Measurements from ENCODE around the gene FBXL19. TPM values are rescaled to one million over a fixed set of nuclear protein-coding genes. Genes with fewer than 3 reads are reported as not detected.

The FBXL19 gene
- total and polyA plus RNA-seq, 5 donors from 2014 or later = 0.14 to 13.0 (median 0.19) TPM; not detected in 1

DNA sequence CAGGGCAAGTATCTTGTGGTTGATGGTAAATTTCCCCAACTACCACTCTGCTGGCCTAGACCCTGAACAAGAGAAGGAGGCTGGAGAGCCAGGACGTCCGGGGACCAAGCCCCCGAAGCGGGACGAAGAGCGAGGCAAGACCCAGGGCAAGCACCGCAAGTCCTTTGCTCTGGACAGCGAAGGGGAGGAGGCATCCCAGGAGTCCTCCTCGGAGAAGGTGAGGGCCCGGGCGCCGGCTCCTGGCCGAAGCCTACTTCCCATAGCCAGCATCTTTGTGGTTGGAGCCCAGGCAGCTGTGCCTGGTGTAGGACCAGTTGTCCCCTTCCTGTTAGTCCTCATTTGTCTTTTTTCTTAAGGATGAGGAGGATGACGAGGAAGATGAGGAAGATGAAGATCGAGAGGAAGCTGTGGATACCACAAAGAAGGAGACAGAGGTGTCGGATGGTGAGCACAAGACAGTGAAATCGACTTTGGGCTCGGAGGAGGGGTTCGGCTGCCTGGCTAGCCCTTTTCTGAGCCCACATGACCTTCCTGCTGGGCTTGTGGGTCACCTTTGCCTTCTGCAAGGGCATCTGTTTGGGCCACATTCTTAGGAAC is 46.0 kb downstream of the FBXL19 start:
- H3K9me3 ChIP-seq (ENCODE audit: control insufficient read depth in 2 of 2, low read length in 2 of 2) = no peaks in the 10 kb centered on the region
- Mint-ChIP-seq H3K9me3 (no peaks in the 10 kb centered on the region), H3K36me3 (peaks cover 49% of the 10 kb centered on the region), H3K4me1 (peaks cover 0 to 15% (median 6%) of the 10 kb centered on the region in 4 donors), H3K27ac (no peak overlapping the region), H3K27me3 (no peaks in the 10 kb centered on the region), H3K4me3 (no peak overlapping the region)
- H3K4me1 ChIP-seq (ENCODE audit: control insufficient read depth, insufficient read depth, low read length, poor library complexity, severe bottlenecking) = no peaks in the 10 kb centered on the region
- ATAC-seq (ENCODE audit: low read depth in 2 of 2) (no peak), DNase-seq (no peak)
- no peak overlapping the region for H3K27ac ChIP-seq (ENCODE audit: insufficient read depth, low read length, poor library complexity, severe bottlenecking)
- peaks cover 78% of the 10 kb centered on the region for H3K36me3 ChIP-seq (ENCODE audit: control insufficient read depth, insufficient read depth, low read length)
- no peaks in the 10 kb centered on the region for H3K27me3 ChIP-seq (ENCODE audit: control insufficient read depth, insufficient read depth, low read length)
- no peak overlapping the region for H3K4me3 ChIP-seq (ENCODE audit: low read depth, low read length)

DNA sequence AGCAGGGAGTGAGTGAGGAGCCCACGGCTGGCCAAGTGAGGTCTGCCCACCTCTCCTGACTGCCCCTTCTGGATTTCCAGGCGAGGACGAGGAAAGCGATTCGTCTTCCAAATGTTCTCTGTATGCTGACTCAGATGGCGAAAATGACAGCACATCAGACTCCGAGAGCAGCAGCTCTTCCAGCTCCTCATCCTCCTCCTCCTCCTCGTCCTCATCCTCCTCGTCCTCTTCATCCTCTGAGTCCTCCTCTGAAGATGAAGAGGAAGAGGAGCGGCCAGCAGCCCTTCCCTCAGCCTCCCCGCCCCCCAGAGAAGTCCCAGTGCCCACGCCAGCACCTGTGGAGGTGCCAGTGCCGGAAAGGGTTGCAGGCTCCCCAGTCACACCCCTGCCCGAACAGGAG is 47.9 kb downstream of the FBXL19 start:
- H3K36me3 Mint-ChIP-seq = peaks cover 54% of the 10 kb centered on the region
- H3K27ac Mint-ChIP-seq = no peak overlapping the region
- no peaks in the 10 kb centered on the region for H3K9me3 Mint-ChIP-seq
- no peak overlapping the region for H3K4me3 ChIP-seq (ENCODE audit: low read depth, low read length)
- H3K27ac ChIP-seq (ENCODE audit: insufficient read depth, low read length, poor library complexity, severe bottlenecking) = no peak overlapping the region
- peaks cover 0 to 18% (median 8%) of the 10 kb centered on the region in 4 donors for H3K4me1 Mint-ChIP-seq
- peaks cover 74% of the 10 kb centered on the region for H3K36me3 ChIP-seq (ENCODE audit: control insufficient read depth, insufficient read depth, low read length)
- H3K9me3 ChIP-seq (ENCODE audit: control insufficient read depth in 2 of 2, low read length in 2 of 2) = no peaks in the 10 kb centered on the region
- ATAC-seq (ENCODE audit: low read depth in 2 of 2) (no peak), DNase-seq (no peak)
- H3K4me1 ChIP-seq (ENCODE audit: control insufficient read depth, insufficient read depth, low read length, poor library complexity, severe bottlenecking) = no peaks in the 10 kb centered on the region
- no peaks in the 10 kb centered on the region for H3K27me3 Mint-ChIP-seq
- H3K4me3 Mint-ChIP-seq = no peak overlapping the region
- no peaks in the 10 kb centered on the region for H3K27me3 ChIP-seq (ENCODE audit: control insufficient read depth, insufficient read depth, low read length)

DNA sequence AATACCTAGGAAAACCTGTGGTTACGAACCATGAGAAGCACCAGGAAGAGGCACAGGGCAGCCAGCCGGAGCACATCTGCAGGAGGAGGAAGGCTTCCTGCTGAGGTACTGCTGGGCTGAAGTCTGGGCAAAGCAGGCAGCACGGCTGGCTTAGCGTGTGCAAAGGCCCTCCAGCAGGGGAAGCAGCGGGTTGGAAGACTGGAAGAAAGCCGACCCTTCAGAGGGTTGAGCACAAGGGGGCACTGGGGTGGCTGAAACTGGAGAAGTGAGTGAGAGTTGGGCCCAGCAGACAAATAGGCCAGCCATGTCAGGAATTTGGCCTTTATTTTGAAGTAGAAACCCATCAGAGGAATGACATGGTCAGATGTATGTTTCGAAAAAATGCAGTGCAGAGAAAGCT is 49.5 kb downstream of the FBXL19 start:
- Histone ChIP-seq H3K36me3 (ENCODE audit: control insufficient read depth, insufficient read depth, low read length) (peaks cover 74% of the 10 kb centered on the region), H3K27me3 (ENCODE audit: control insufficient read depth, insufficient read depth, low read length) (no peaks in the 10 kb centered on the region), H3K27ac (ENCODE audit: insufficient read depth, low read length, poor library complexity, severe bottlenecking) (no peak overlapping the region), H3K4me3 (ENCODE audit: low read depth, low read length) (no peak overlapping the region), H3K4me1 (ENCODE audit: control insufficient read depth, insufficient read depth, low read length, poor library complexity, severe bottlenecking) (no peaks in the 10 kb centered on the region), H3K9me3 (ENCODE audit: control insufficient read depth in 2 of 2, low read length in 2 of 2) (no peaks in the 10 kb centered on the region)
- Mint-ChIP-seq H3K27me3 (no peaks in the 10 kb centered on the region), H3K27ac (peak overlapping the region in 1 of 3 donors; percentile 38), H3K36me3 (peaks cover 51% of the 10 kb centered on the region), H3K9me3 (no peaks in the 10 kb centered on the region), H3K4me3 (no peak overlapping the region), H3K4me1 (peaks cover 0 to 18% (median 6%) of the 10 kb centered on the region in 4 donors)
- ATAC-seq (ENCODE audit: low read depth in 2 of 2) = no peak
- DNase-seq = no peak

DNA sequence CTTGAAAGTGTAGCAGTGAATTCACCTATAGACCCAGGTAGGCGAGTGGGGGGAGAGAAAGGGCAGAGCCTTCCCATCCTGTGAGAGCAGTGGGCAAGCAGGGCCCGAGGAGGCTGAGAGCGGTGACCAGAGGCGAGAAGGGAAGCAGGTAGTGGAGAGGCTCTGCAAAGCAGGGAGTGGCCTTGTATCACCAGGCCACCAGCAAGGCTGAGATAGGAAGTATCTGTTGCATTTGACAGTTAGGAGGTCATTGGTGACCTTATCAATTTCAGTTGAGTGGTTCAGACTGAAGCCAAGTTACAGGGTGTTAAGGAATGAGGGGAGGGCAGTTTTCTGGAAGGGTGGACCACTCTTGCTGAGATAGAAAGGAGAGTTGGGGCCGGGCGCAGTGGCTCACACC is 51.0 kb downstream of the FBXL19 start:
- H3K9me3 ChIP-seq (ENCODE audit: control insufficient read depth in 2 of 2, low read length in 2 of 2) = no peaks in the 10 kb centered on the region

DNA sequence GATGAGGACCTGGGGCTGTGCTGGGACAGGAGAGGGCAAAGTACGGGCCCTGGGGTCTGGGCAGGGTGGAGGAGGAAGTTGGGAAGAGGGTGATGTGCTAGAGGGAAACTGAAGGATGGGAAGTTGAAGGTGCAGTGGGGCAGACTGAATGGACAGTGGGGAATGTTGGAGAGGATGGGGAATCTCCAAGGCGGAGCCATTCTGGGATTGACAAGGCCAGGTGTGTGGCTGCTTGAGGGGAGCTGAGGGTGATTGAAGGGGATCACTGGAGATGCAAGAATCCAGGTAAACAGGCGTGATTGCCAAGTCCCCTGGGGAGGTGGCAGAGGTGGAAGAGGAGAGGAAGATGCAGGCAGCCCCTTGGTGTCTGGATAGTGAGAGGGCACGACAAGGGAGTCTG is 53.1 kb downstream of the FBXL19 start:
- no peaks in the 10 kb centered on the region for H3K4me1 ChIP-seq (ENCODE audit: control insufficient read depth, insufficient read depth, low read length, poor library complexity, severe bottlenecking)
- no peaks in the 10 kb centered on the region for H3K27me3 Mint-ChIP-seq
- H3K9me3 ChIP-seq (ENCODE audit: control insufficient read depth in 2 of 2, low read length in 2 of 2) = no peaks in the 10 kb centered on the region
- H3K4me3 ChIP-seq (ENCODE audit: low read depth, low read length) = no peak overlapping the region
- peaks cover 0 to 1% (median 0%) of the 10 kb centered on the region in 7 donors for H3K9me3 Mint-ChIP-seq
- no peak overlapping the region for H3K27ac ChIP-seq (ENCODE audit: insufficient read depth, low read length, poor library complexity, severe bottlenecking)
- DNase-seq = no peak
- H3K36me3 ChIP-seq (ENCODE audit: control insufficient read depth, insufficient read depth, low read length) = peaks cover 65% of the 10 kb centered on the region
- peaks cover 0 to 17% (median 7%) of the 10 kb centered on the region in 4 donors for H3K4me1 Mint-ChIP-seq
- no peak for ATAC-seq (ENCODE audit: low read depth in 2 of 2)
- H3K27ac Mint-ChIP-seq = peak overlapping the region in 1 of 3 donors; percentile 9
- H3K4me3 Mint-ChIP-seq = no peak overlapping the region
- no peaks in the 10 kb centered on the region for H3K27me3 ChIP-seq (ENCODE audit: control insufficient read depth, insufficient read depth, low read length)
- peaks cover 37% of the 10 kb centered on the region for H3K36me3 Mint-ChIP-seq

More for the DNA sequence above, 51.0 kb downstream of the FBXL19 start:
- Histone ChIP-seq H3K27me3 (ENCODE audit: control insufficient read depth, insufficient read depth, low read length) (no peaks in the 10 kb centered on the region), H3K4me1 (ENCODE audit: control insufficient read depth, insufficient read depth, low read length, poor library complexity, severe bottlenecking) (no peaks in the 10 kb centered on the region), H3K4me3 (ENCODE audit: low read depth, low read length) (no peak overlapping the region), H3K27ac (ENCODE audit: insufficient read depth, low read length, poor library complexity, severe bottlenecking) (no peak overlapping the region), H3K36me3 (ENCODE audit: control insufficient read depth, insufficient read depth, low read length) (peaks cover 68% of the 10 kb centered on the region)
- no peak for DNase-seq
- peaks cover 0 to 20% (median 7%) of the 10 kb centered on the region in 4 donors for H3K4me1 Mint-ChIP-seq
- H3K4me3 Mint-ChIP-seq = no peak overlapping the region
- no peak for ATAC-seq (ENCODE audit: low read depth in 2 of 2)
- H3K27me3 Mint-ChIP-seq = no peaks in the 10 kb centered on the region
- no peaks in the 10 kb centered on the region for H3K9me3 Mint-ChIP-seq
- H3K36me3 Mint-ChIP-seq = peaks cover 48% of the 10 kb centered on the region
- peak overlapping the region in 2 of 3 donors; percentile 17 to 84 for H3K27ac Mint-ChIP-seq

DNA sequence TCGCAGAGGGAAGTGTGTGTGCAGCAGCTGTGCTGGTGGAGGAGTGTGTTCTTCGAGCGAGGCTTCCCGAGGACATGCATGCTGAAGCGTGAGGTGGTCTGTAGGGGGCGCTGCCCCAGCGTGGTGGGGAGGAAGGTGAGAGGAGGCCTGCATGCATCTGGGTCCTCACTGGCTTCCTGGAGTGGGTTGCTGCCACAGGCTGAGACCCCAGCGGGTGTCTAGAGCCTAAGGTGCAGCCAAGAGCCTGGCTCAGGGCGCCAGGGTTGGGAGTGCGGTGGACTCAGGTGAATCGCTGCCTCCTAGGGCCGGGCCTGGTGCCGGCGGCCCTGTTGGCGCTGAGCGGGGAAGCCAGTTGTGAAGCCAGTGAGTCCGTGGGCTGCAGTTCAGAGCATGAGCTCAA is 54.1 kb downstream of the FBXL19 start:
- H3K9me3 Mint-ChIP-seq = peaks cover 0 to 1% (median 0%) of the 10 kb centered on the region in 7 donors
- no peak overlapping the region for H3K4me3 Mint-ChIP-seq
- peaks cover 0 to 14% (median 7%) of the 10 kb centered on the region in 4 donors for H3K4me1 Mint-ChIP-seq
- no peaks in the 10 kb centered on the region for H3K27me3 Mint-ChIP-seq
- Histone ChIP-seq H3K27me3 (ENCODE audit: control insufficient read depth, insufficient read depth, low read length) (no peaks in the 10 kb centered on the region), H3K9me3 (ENCODE audit: control insufficient read depth in 2 of 2, low read length in 2 of 2) (no peaks in the 10 kb centered on the region), H3K4me1 (ENCODE audit: control insufficient read depth, insufficient read depth, low read length, poor library complexity, severe bottlenecking) (no peaks in the 10 kb centered on the region), H3K36me3 (ENCODE audit: control insufficient read depth, insufficient read depth, low read length) (peaks cover 60% of the 10 kb centered on the region), H3K27ac (ENCODE audit: insufficient read depth, low read length, poor library complexity, severe bottlenecking) (no peak overlapping the region), H3K4me3 (ENCODE audit: low read depth, low read length) (no peak overlapping the region)
- H3K27ac Mint-ChIP-seq = no peak overlapping the region
- DNase-seq = peak in 1 of 3 donors; percentile 26
- ATAC-seq (ENCODE audit: low read depth in 2 of 2) = peak in 1 of 2 donors; percentile 19
- peaks cover 31% of the 10 kb centered on the region for H3K36me3 Mint-ChIP-seq

DNA sequence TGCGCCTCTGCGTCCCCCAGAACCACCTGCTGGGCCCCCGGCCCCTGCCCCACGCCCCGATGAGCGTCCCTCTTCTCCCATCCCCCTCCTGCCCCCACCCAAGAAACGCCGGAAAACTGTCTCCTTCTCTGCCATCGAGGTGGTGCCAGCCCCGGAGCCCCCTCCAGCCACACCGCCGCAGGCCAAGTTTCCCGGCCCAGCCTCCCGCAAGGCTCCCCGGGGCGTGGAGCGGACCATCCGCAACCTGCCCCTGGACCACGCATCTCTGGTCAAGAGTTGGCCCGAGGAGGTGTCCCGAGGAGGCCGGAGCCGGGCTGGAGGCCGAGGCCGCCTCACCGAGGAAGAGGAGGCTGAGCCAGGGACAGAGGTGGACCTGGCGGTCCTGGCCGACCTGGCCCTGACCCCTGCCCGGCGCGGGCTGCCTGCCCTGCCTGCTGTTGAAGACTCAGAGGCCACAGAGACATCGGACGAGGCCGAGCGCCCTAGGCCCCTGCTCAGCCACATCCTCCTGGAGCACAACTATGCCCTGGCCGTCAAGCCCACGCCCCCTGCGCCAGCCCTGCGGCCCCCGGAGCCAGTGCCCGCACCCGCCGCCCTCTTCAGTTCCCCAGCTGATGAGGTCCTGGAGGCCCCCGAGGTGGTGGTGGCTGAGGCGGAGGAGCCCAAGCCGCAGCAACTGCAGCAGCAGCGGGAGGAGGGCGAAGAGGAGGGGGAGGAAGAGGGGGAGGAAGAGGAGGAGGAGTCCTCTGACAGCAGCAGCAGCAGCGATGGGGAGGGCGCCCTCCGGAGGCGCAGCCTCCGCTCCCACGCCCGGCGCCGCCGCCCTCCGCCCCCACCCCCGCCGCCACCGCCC is 56.0 kb downstream of the FBXL19 start:
- no peak for DNase-seq
- no peak overlapping the region for H3K4me3 Mint-ChIP-seq
- Histone ChIP-seq H3K27ac (ENCODE audit: insufficient read depth, low read length, poor library complexity, severe bottlenecking) (no peak overlapping the region), H3K36me3 (ENCODE audit: control insufficient read depth, insufficient read depth, low read length) (peaks cover 55% of the 10 kb centered on the region), H3K4me1 (ENCODE audit: control insufficient read depth, insufficient read depth, low read length, poor library complexity, severe bottlenecking) (no peaks in the 10 kb centered on the region), H3K9me3 (ENCODE audit: control insufficient read depth in 2 of 2, low read length in 2 of 2) (no peaks in the 10 kb centered on the region), H3K27me3 (ENCODE audit: control insufficient read depth, insufficient read depth, low read length) (no peaks in the 10 kb centered on the region), H3K4me3 (ENCODE audit: low read depth, low read length) (no peak overlapping the region)
- no peak for ATAC-seq (ENCODE audit: low read depth in 2 of 2)
- H3K9me3 Mint-ChIP-seq = peaks cover 0 to 1% (median 0%) of the 10 kb centered on the region in 7 donors
- peaks cover 0 to 13% (median 3%) of the 10 kb centered on the region in 4 donors for H3K4me1 Mint-ChIP-seq
- no peak overlapping the region for H3K27ac Mint-ChIP-seq
- H3K27me3 Mint-ChIP-seq = no peaks in the 10 kb centered on the region
- H3K36me3 Mint-ChIP-seq = peaks cover 23% of the 10 kb centered on the region

Measured in CD4-positive, CD25-positive, alpha-beta regulatory T cell (primary cell).